Right hindlimb (tissue), 1 donor: Measurements from ENCODE around the gene CUX1.
A peak's percentile ranks its signal among the peaks of the same experiment; 100 is the strongest.
"Not testable (repeated sequence)": the region's sequence is repeated elsewhere in the genome, so short reads cannot be mapped to it uniquely, and the experiment has no call there.

Experiments used
- DNase-seq: peaks from one replicate; pipeline ENCODE4 v3.0.0-alpha.2; 2018

The CUX1 gene

DNA sequence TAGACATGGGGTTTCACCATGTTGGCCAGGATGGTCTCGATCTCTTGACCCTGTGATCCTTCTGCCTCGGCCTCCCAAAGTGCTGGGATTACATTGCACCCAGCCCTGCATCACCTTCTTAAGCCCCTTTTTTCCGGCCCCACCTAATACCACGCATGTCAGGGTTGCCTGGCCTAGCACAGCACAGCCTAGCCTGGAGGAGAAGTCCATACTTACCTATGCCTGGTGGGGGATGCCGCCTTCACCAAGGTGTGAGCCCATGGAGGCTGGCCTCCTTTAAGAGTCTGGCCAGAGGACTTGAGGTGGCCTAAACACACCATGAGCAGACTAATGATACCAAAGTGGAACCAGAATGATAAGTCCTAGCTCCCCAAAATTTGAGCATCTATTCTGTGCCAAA lies 22.0 kb upstream of the CUX1 start:
- DNase-seq = no peak

DNA sequence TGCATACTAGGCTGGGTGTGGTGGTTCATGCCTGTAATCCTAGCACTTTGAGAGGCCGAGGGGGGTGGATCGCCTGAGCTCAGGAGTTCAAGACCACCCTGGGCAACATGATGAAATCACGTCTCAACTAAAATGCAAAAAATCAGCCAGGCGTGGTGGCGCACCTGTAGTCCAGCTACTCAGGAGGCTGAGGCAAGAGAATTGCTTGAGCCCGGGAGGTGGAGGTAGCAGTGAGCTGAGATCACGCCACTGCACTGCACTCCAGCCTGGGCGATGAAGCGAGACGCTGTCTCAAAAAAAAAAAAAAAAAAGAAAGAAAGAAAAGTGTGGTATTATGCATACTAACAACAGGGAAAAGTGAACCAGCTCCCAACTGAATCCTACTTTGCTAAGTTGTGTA lies 19.3 kb upstream of the CUX1 start:
- not testable (repeated sequence) for DNase-seq

DNA sequence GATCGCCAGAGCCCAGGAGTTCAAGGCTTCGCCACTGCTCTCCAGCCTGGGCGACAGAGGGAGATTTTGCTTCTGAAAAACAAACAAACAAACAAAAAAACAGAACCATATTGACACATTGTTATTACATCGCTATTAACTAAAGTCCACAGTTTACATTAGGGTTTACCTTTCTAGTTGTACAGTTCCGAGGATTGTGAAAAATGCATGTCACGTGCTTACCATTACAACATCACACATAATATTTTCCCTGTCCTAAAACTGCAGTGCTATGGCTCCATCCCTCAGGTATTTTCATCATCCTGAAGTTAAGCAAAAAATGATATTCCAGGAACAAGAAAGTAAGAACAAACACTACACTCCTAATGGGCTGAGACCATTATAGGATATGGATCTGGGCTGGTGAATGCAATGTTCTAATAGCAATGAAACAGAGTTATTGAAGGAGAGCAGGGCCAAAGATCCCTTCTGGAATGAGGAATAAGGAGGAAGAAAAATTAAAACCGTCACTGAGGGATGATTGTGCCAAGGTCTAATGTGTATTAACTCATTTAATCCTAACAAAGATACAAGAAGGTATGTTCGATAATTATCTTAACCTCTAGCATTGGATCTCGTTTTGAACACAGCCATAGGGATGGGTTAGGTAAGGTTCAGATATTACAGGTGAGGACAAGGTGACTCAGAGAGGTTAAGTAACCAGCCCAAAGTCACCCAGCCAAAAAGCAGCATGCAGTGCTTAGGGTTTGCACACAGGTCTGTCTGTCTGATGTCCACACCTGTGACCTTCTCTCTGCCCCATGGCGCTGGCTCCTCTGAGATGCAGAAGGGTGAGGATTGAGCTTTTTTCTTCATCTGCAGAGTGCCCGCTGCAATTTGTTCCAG lies 14.0 kb upstream of the CUX1 start:
- no peak for DNase-seq

GRCh38 chr7:101804088-101804963 lies 13.1 kb upstream of the CUX1 start:
- no peak for DNase-seq

GRCh38 chr7:101804967-101805366 lies 12.5 kb upstream of the CUX1 start:
- no peak for DNase-seq

DNA sequence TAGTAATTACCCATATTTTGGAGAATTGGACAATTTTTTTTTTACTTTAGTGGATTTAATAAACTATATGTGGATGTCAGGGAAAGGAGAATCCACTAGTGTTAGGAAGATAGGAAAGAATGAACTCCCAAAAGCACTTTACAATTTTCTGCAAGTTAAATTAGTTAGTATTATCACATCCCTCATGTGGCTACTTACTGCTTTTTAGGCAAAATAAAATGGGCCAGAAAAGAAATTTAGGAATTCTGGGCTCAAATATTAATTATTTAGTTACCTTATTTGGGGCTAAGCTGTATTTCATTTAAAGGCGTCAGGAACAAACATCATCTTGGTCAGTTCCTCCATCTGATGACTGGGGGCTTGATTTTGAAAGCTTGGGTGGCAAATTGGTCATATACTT lies 4.8 kb upstream of the CUX1 start:
- DNase-seq = no peak

GRCh38 chr7:101813402-101814019 lies 3.9 kb upstream of the CUX1 start:
- DNase-seq = no peak

DNA sequence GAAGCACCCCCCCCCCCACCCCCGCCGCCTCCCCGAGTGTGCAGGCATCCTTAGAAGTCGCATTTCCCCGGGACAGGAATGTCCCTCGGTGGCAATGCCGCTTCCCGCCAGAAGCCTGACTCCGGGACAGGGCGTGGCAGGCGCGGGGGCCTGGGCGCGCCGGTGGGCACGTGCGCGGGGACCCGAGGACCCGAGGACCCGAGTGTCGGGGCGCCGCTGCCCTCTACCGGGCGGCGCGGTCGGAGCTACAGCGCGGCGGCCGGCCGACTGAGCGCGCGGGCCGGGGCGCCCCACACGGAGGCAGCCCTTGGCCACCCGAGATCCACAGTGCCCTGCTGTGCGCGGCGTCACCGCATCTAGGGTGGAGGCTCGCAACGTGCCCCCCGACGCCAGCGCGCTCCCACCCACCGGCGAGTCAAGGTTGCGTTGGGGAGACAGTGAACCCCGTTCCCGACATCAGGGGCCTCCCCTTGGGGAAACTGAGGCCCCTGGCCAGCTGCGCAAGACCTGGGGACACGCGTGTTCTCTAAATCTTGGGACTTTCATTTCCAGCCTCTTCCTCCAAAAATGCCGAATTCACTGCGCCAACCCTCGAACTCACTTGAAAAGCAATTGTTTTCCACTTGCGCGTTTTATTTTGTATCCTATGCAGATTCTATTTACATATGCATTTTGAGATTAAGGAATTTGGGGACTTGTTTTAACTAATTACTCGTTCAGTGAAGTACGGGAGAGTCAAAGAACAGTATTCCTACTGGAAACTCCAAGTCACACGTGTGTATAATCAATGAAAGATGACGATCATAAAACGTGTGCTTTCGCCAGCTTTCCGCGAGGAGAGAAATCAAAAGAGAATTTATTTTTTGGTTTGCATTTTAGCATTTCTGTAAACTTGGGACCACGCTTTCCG lies 3.1 kb upstream of the CUX1 start:
- DNase-seq = peak; percentile 67

GRCh38 chr7:101814991-101815825 lies 2.2 kb upstream of the CUX1 start:
- no peak for DNase-seq

- DNase-seq = peak; percentile 88
These were observed 1.4 kb upstream of the CUX1 start for GRCh38 chr7:101815826-101816594.

- DNase-seq = peak; percentile 53
These were observed 593 bp upstream of the CUX1 start for GRCh38 chr7:101816595-101817470.

DNA sequence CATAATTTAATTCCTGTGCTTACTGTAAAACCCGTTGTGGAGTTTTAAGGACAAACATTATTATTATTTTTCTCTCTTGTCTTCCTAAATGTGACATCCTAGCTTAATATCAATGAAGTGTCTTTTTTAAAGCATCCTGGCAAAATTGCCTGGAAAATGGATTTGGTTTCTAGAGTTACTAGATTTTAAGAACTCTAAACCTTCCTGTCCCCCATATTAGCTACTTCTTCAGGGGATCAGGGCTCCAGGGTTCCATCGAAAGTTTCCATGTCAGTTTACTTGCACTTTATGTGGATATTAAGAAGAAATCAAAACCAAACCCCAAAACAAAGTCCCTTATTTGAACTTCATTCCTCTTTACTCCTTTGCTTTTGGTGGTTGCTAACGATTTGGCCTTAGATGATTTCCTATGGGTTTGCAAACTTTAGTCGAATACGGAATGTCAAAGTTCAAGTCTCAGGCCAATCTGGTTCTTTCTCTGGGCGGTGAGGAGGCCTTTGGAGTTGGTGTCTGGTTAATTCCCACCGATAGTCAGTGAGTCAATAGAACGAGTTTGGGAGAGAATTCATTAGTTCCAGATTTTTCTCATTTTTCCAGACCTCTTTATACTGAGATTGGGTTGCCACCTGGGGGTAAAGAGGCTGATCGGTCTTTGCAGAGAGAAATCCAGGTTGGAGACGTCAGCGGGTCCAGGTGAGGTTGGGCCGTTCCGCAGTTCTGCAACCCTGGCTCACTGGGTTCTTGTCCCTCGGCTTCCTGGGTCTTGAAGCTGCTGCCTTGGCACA lies 1.1 kb downstream of the CUX1 start:
- DNase-seq = no peak

DNA sequence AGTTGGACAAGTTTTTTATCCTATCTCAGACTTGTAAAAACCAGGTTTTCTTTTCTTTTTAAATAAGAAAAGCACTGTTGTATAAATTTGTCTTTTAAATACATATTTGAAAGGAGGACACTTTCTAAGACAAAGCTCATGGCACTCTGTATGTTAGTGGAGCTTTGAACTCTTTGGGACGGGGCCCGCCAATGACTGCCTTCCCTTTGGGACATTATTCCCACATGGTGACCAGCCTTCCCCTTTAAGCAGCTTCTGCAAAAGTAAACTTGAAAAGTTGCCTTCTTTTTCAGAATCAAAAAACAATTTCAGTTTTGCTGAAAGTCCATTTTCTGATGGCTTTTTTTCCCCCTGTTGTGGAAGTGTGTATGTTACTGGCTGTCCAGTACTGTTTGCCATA lies 1.8 kb downstream of the CUX1 start:
- no peak for DNase-seq

- DNase-seq = no peak
These were observed 2.6 kb downstream of the CUX1 start for GRCh38 chr7:101819913-101820522.

DNA sequence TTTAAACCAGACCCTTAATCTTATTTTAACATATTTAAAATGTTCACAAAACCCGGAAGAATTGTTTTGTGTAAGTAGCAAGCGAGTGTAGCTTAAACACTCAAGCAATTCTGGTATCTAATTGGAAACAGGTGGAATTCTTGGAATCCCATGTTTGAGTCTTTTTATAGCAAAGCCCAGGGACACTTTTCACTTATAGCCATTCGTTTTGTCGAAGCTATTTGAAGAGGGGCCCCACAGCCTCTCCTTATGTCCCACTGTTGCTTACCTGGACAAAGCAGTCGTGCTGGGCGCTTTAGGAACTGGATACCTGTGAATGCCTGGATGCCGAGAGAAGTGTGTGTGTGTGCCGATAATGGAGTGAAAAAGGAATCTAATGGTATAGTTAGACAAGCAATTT lies 3.3 kb downstream of the CUX1 start:
- no peak for DNase-seq

DNA sequence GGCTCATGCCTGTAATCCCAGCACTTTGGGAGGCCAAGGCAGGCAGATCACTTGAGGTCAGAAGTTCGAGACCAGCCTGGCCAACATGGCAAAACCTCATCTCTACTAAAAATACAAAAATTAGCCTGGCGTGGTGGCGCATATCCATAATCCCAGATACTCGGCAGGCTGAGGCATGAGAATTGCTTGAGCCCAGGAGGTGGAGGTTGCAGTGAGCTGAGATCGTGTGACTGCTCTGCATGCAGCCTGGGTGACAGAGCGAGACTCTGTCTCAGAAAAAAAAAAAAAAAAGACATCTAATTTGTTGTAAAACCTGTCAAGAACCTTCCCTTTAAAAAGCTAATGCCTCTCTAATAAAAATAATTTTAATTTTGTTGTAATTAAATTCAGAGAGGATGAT lies 5.2 kb downstream of the CUX1 start:
- DNase-seq = not testable (repeated sequence)

GRCh38 chr7:101823096-101823495 lies 5.7 kb downstream of the CUX1 start:
- DNase-seq = no peak

- DNase-seq = no peak
These were observed 6.2 kb downstream of the CUX1 start for GRCh38 chr7:101823596-101823995.
